ENCODE data around the gene PLOD3. TPM values are rescaled to one million over a fixed set of nuclear protein-coding genes. Genes with fewer than 3 reads are reported as not detected.

Gene PLOD3
- total and polyA plus RNA-seq, 8 donors = 12.4 to 260 (median 31.2) TPM

GRCh38 chr7:101197991-101198390 is 19.4 kb downstream of the PLOD3 start:
- TF ChIP-seq POLR2AphosphoS5 (IDR thresholded peaks at IDR 0.05) (no peak), POLR2A (IDR thresholded peaks at IDR 0.05) (no peak), EP300 (IDR thresholded peaks at IDR 0.05) (no peak)
- TF ChIP-seq, protein P1, sequence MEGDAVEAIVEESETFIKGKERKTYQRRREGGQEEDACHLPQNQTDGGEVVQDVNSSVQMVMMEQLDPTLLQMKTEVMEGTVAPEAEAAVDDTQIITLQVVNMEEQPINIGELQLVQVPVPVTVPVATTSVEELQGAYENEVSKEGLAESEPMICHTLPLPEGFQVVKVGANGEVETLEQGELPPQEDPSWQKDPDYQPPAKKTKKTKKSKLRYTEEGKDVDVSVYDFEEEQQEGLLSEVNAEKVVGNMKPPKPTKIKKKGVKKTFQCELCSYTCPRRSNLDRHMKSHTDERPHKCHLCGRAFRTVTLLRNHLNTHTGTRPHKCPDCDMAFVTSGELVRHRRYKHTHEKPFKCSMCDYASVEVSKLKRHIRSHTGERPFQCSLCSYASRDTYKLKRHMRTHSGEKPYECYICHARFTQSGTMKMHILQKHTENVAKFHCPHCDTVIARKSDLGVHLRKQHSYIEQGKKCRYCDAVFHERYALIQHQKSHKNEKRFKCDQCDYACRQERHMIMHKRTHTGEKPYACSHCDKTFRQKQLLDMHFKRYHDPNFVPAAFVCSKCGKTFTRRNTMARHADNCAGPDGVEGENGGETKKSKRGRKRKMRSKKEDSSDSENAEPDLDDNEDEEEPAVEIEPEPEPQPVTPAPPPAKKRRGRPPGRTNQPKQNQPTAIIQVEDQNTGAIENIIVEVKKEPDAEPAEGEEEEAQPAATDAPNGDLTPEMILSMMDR (IDR thresholded peaks at IDR 0.05) = no peak
- DNase-seq = no peak
- Histone ChIP-seq H3K9me3 (no peaks in the 10 kb centered on the region), H3K36me3 (no peaks in the 10 kb centered on the region), H3K4me3 (no peak overlapping the region), H3K27ac (no peak overlapping the region), H3K4me1 (peaks cover 11 to 18% (median 16%) of the 10 kb centered on the region in 4 donors), H3K27me3 (peaks cover 0 to 82% (median 28%) of the 10 kb centered on the region in 3 donors)
- intact Hi-C loops (cut with DNase I; ENCODE audit: low total_unique reads) = no loop called here
- WGBS, 5 donors = 59 to 76% (median 71%) methylated on average over 14 to 21 of the region's 21 CpGs

- TF ChIP-seq EP300 (IDR thresholded peaks at IDR 0.05) = no peak
- Histone ChIP-seq H3K27ac (no peak overlapping the region), H3K4me3 (no peak overlapping the region), H3K36me3 (no peaks in the 10 kb centered on the region), H3K27me3 (peaks cover 0 to 62% (median 7%) of the 10 kb centered on the region in 3 donors), H3K4me1 (peaks cover 0 to 6% (median 2%) of the 10 kb centered on the region in 4 donors), H3K9me3 (no peaks in the 10 kb centered on the region)
- WGBS, 5 donors = 81 to 89% (median 84%) methylated on average over 14 to 17 of the region's 17 CpGs
- no peak for DNase-seq
- intact Hi-C loops (cut with DNase I; ENCODE audit: low total_unique reads) = no loop called here
Observed at GRCh38 chr7:101195884-101196283, 21.5 kb downstream of the PLOD3 start.

DNA sequence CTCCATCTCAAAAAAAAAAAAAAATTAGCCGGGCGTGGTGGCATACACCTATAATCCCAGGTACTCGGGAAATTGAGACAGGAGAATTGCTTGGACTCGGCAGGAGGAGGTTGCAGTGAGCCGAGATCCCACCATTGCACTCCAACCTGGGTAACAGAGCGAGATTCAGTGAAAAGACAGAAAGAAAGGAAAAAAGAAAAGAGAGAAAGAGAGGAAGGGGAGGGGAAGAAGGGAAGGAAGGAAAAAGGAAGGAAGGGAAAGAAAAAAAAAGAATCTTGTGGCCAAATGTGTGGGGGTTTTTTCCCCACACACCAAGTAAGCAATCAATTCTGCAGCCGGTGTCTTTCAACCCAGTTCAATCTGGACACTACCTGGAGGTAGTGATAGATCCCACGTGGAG is 28.3 kb downstream of the PLOD3 start:
- no peak for DNase-seq
- TF ChIP-seq EP300 (IDR thresholded peaks at IDR 0.05) (no peak), POLR2AphosphoS5 (IDR thresholded peaks at IDR 0.05) (no peak), POLR2A (IDR thresholded peaks at IDR 0.05) (no peak)
- TF ChIP-seq, protein P1 (IDR thresholded peaks at IDR 0.05) = no peak
- intact Hi-C loops (cut with DNase I; ENCODE audit: low total_unique reads) = no loop called here
- H3K36me3 ChIP-seq = no peaks in the 10 kb centered on the region
- H3K27ac ChIP-seq = no peak overlapping the region
- WGBS, 5 donors = 78 to 83% (median 79%) methylated on average over 8 of the region's 8 CpGs
- no peaks in the 10 kb centered on the region for H3K9me3 ChIP-seq
- peaks cover 0 to 6% (median 0%) of the 10 kb centered on the region in 4 donors for H3K4me1 ChIP-seq
- H3K27me3 ChIP-seq = peaks cover 0 to 40% (median 0%) of the 10 kb centered on the region in 3 donors
- H3K4me3 ChIP-seq = no peak overlapping the region

DNA sequence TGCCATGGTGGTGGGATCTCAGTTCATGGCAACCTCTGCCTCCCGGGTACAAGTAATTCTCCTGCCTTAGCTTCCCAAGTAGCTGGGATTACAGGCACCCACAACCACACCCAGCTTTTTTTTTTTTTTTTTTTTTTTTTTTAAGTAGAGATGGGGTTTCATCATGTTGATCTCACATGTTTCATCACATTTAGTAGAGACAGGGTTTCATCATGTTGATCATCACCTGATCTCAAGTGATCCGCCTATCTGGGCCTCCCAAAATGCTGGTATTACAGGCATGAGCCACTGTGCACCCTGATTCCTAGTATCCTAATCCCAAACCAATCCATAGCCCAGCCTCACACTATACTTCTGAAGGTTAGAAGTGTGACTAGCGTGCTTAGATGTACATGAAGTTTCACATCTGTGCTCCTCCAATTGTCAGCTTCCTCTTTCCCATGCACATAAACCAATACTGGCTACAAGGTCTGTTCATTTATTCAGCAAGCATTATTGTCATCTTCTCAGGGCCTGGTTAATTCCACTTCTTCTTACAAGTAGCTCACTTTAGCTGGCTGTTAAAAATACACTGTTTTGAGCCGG is 30.4 kb downstream of the PLOD3 start:
- H3K27me3 ChIP-seq = peaks cover 0 to 49% (median 8%) of the 10 kb centered on the region in 3 donors
- DNase-seq = no peak
- peaks cover 0 to 7% (median 0%) of the 10 kb centered on the region in 4 donors for H3K4me1 ChIP-seq
- H3K27ac ChIP-seq = no peak overlapping the region
- TF ChIP-seq POLR2AphosphoS5 (IDR thresholded peaks at IDR 0.05) = no peak
- no peak for TF ChIP-seq EP300 (IDR thresholded peaks at IDR 0.05)
- TF ChIP-seq, protein P1 (IDR thresholded peaks at IDR 0.05) = no peak
- TF ChIP-seq POLR2A (IDR thresholded peaks at IDR 0.05) = no peak
- H3K9me3 ChIP-seq = no peaks in the 10 kb centered on the region
- H3K4me3 ChIP-seq = no peak overlapping the region
- intact Hi-C loops (cut with DNase I; ENCODE audit: low total_unique reads) = no loop called here
- WGBS, 5 donors = 82 to 86% (median 85%) methylated on average over 4 of the region's 4 CpGs
- H3K36me3 ChIP-seq = no peaks in the 10 kb centered on the region

DNA sequence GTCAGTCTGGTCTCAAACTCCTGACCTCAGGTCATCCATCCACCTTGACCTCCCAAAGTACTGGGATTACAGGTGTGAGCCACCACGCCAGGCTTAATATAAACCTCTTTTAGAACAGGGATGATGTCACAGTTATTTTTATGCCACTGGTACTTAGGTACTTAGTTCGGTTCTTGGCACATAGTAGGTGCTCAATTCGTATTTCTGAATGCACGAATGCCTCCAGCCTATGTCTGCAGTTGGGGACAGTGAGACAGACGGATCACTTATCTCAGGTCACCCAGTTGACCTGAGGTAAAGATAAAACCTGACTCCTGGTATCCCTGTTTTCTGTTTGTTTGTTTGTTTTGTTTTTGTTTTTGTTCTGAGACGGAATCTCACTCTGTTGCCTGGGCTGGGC is 31.2 kb downstream of the PLOD3 start:
- intact Hi-C loops (cut with DNase I; ENCODE audit: low total_unique reads) = no loop called here
- Histone ChIP-seq H3K27me3 (peaks cover 0 to 57% (median 14%) of the 10 kb centered on the region in 3 donors), H3K4me1 (peaks cover 0 to 7% (median 0%) of the 10 kb centered on the region in 4 donors), H3K36me3 (no peaks in the 10 kb centered on the region), H3K9me3 (no peaks in the 10 kb centered on the region), H3K4me3 (no peak overlapping the region), H3K27ac (no peak overlapping the region)
- no peak for DNase-seq
- 47 to 63% (median 50%) methylated on average over 6 of the region's 6 CpGs for whole genome bisulfite sequencing, 5 donors
- TF ChIP-seq, protein P1 (IDR thresholded peaks at IDR 0.05) = no peak
- TF ChIP-seq POLR2A (IDR thresholded peaks at IDR 0.05) (no peak), EP300 (IDR thresholded peaks at IDR 0.05) (no peak), POLR2AphosphoS5 (IDR thresholded peaks at IDR 0.05) (no peak)

Data from stomach (tissue), 9 donors.